NCI-H446 (cell line): ENCODE measurements around the gene S100A8.

Experiments used
- DNase-seq, 2 experiments: peaks; one replicate each; lab custom pipeline; 2025; lab: John Stamatoyannopoulos, UW

S100A8 gene

DNA sequence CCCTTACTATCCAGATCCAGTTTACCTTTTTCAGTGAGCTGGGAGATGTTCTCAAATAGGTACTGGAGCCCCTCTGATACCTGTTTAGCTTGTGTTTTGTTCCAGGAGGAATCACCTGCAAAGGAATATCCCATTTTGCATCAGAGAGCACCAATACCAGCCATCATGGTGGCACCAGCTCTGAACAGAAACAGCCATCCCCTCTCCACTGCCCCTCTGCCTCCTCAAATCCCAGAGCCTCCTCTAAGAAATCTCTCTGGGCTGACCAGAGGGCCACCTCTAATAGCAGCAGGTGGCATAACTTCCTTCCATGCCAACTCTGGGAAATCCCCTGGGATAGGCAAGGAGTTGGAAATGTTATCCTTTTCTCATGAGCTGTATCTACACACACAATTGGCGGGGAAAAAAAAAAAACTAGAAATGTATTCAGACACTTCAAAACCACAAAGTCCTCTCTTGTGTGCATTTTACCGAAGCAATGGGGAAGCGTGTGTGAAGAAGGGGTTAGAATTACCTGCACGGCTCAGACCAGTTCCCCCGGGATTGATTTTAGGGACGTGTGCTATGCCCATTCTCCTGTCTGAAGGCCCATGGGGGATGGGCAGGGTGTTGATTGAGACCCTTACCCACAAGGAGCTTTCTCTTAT, 44.7 kb downstream of the S100A8 start:
- DNase-seq, result no peak

DNA sequence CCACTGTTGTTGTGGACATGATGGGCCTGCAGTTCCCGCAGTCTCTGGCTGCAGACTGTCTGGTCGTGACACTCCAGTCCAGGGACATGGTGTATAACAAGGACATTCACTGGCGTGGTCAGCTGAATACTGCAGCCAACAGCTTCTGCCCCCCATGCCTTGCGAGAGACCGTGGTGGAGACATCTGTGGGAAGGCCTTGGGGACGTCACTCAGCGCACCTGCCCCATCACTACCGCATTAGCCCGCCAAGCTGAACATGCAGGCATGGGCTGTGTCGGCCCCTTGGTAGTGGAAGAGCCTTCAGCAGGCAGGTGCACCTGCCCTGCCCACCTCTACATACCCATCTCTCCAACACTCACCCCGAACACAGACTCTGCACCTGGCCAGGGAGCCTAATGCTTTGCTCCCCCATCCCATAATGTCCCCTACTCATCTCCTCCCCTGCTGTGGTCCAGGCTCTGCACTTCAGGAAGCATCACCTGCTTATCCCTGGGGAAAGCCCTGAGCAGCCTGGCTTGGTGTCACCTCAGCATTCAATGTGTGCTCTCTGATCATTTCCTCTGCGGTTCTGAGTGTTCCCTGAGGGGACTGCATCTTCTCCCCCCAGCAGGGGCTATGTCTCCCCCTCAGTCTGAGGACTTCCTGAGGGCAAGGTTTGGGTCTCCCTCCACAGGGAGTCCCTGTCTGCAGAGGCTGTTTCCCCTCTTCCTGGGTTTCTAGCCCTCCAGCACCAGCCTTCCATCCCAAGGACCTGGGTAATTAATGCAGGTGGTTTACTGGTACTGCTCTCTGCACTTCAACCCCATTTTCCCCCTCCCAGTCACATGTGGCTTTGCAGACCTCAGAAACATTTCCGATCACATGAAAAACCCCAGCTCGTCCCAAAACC, 45.4 kb downstream of the S100A8 start:
- no peak for DNase-seq

DNA sequence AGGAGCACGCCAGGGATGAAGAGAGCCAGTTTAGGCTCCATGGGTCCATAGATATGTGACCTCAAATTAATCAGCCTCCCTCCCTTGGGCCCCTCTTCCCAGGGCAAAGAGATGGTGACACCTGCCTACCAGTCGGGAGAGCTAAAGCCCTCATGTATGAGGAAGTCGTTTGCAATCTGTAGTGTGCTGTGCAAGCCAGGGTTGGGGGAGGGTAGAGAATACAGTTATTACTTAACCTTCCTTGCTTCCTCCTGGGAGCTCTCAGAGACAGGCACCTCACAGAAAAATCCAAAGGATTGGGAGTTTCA, 46.2 kb downstream of the S100A8 start:
- no peak for DNase-seq

DNA sequence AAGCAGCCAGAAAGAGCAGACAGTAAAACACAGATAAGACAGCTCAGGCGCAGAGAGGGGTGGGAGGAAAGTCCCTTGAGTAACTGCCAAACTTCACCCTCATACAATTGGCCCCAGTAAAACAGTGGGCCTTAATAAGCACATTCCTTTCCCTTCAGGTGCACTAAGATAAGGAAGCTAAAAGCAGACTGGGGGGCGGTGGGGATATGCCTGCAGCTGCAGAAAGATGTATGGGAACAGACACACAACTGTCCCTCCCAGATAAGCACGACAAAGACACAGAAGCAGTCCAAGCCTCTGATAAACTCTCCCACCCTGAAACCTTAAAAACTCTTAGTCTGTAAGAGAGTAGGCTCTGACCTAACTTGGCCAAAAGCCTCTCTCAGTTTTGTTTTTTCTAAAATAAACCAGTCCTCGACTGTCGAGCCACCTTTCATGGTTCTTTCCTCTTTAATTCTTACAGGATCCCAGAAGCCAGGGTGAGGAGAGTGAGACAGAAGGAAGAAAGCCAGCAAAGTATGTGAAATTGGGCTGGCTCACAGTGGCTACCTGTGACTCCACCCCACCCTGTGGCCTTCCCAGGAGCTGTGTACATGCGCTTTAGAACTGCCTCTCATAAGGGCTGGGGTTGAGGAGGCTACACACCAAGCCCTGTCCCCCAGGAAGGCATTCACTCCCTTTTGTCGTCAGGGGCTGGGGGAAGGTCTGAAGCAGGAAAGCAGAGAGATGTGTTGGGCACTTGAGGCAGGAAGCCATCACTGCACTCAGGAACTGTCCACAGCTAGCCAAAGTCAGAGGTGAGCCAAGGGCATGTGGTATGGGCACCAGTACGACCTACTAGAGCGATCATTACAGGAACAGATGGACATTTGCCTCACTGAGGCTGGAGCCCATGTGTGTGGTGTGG, 46.8 kb downstream of the S100A8 start:
- no peak for DNase-seq

DNA sequence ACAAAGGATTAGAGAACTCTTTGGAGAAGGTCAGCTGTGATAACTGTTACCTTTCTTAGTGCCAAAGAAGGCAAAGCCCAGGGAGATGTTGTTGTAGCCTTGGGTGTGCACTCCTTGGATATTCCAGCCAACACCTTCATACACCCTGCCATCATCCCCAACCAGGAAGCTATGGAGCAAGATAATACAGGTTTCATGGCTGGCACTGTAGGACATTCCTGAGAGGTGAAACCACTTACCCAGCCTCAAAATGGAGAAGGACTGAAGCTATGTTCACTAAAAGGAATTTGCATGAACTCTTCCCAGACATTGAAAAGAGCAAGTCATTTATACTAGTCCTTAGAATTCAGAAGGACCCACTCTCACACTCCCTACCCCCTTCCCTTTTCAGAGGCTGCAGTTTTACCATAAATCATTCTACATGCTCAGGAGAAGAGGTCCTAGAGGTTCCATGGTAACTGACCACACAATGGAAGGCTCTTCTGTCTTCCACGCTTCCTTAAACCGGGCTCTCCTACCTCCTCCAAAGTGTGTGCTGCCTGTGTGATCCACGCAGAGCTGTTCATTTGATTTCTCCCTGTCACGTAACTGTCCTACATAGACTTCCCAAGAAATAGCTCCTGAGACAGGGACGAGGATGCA, 47.7 kb downstream of the S100A8 start:
- no peak for DNase-seq

DNA sequence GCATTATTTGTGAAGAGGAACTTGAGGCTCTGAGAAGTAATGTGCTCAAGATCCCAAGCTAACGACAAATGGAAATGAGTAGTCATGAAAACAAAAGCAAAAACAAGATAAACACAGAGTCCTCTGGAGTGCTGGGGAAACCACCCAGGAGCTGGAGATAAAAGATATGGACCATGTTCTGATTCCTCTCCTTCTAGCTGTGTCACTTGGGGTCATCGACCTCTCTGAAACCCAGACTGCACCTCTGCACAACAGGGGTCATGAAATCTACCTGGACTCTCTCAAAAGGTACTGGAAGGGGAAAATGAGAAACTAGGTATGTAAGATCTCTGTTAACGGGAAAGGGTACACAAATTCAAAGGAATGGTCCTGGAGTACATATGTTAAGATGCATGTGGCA, 48.7 kb downstream of the S100A8 start:
- DNase-seq, result no peak

DNA sequence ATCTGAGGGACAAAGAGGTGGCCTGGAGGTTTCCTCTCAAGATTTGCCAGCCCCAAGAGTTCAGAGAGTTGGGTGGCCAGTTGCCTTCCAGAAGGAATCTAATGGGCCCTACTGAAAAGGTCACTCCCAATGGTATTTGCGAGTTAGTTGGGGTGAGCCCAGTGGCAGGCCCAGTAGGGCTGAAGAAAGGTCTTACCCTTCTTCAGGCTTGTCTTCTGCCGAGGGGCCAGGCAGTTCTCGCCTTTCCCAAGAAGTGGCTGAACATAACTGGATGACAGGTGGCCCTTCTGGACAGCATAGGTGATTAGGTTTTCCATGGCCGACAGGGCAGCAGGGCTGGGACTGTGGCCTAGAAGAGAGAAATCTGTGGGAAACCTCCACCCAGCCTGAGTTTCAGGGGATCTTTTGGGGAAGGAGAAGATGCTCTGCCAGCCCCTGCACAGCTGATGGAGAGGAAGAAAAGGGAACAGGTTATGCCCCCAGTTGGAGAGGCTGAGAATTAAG, 49.4 kb downstream of the S100A8 start:
- DNase-seq, result no peak

DNA sequence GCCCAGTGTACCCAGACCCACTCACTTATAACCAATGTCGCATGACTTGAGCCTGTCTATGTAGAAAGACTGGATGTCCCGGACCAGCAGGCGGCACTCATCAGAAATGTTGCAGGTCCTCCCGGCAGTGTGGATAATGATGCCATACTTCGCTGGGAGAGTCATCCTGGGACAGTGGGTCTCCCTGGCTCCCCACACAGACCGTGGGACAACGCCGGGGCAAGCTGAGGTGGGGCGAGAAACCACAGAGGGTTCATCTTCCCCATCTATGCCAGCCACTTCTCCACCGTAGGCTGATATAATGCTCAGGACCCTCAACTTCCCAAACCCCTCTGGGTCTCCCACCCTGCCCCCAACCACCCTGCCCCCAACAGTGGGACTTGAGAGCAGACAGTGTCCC, 50.5 kb downstream of the S100A8 start:
- DNase-seq, result no peak
